MM.1S (cell line): ENCODE measurements around the gene GCN1.

ENCODE experiments used
- CTCF ChIP-seq: fragments of 300-600 bp; sonication (generic); IDR thresholded peaks from 2 replicates; pipeline ENCODE4 v1.5.1; 2016; ENCODE audit warnings: antibody characterized with exemption, low read length, mixed read lengths
- EZH2 ChIP-seq: fragments of 300-600 bp; sonication (generic); optimal IDR thresholded peaks from 2 replicates; pipeline ENCODE3; 2017; ENCODE audit warnings: low read depth, mild to moderate bottlenecking, antibody characterized with exemption, low read length, mixed read lengths

- TF ChIP-seq CTCF = no peak
- TF ChIP-seq EZH2 = no peak
These were observed 24.6 kb downstream of the GCN1 start for GRCh38 chr12:120169946-120170345.
